ENCODE data around the gene CRYL1.
A peak's percentile ranks its signal among the peaks of the same experiment; 100 is the strongest.

Gene CRYL1

GRCh38 chr13:20536992-20537391 is 11.3 kb upstream of the CRYL1 start:
- H3K36me3 ChIP-seq (ENCODE audit: control insufficient read depth in 2 of 2, insufficient read depth in 1 of 2, low read length in 2 of 2) = no peaks in the 10 kb centered on the region

GRCh38 chr13:20534038-20534608 is 8.5 kb upstream of the CRYL1 start:
- CTCF ChIA-PET = no interaction called here
- POLR2A ChIA-PET = no interaction called here
- no peak overlapping the region for H3K4me3 ChIP-seq (ENCODE audit: low read depth, low read length)
- no peaks in the 10 kb centered on the region for H3K9me3 ChIP-seq (ENCODE audit: control insufficient read depth, insufficient read depth, low read depth, low read length)
- H3K27ac ChIP-seq (ENCODE audit: extremely low read depth, low read depth, low read length) = no peak overlapping the region
- H3K36me3 ChIP-seq (ENCODE audit: control insufficient read depth in 2 of 2, insufficient read depth in 1 of 2, low read length in 2 of 2) = no peaks in the 10 kb centered on the region
- H3K4me1 ChIP-seq (ENCODE audit: control insufficient read depth, insufficient read depth, low read length) = no peaks in the 10 kb centered on the region
- TF ChIP-seq PBX3 (CRISPR knock-in tag; IDR thresholded peaks at IDR 0.05) = no peak
- TF ChIP-seq ZNF510 (tag by site-specific recombination; IDR thresholded peaks at IDR 0.05; ENCODE audit: insufficient replicate concordance) = no peak
- TF ChIP-seq ZNF558 (tag by site-specific recombination; IDR thresholded peaks at IDR 0.05) = no peak
- TF ChIP-seq ZEB2 (tag by site-specific recombination; IDR thresholded peaks at IDR 0.05) = no peak
- no peak for TF ChIP-seq ZNF184 (tag by site-specific recombination; IDR thresholded peaks at IDR 0.05)
- no peak for TF ChIP-seq RBAK (tag by site-specific recombination; IDR thresholded peaks at IDR 0.05)
- TF ChIP-seq, protein P1, sequence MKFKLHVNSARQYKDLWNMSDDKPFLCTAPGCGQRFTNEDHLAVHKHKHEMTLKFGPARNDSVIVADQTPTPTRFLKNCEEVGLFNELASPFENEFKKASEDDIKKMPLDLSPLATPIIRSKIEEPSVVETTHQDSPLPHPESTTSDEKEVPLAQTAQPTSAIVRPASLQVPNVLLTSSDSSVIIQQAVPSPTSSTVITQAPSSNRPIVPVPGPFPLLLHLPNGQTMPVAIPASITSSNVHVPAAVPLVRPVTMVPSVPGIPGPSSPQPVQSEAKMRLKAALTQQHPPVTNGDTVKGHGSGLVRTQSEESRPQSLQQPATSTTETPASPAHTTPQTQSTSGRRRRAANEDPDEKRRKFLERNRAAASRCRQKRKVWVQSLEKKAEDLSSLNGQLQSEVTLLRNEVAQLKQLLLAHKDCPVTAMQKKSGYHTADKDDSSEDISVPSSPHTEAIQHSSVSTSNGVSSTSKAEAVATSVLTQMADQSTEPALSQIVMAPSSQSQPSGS (tag by site-specific recombination; IDR thresholded peaks at IDR 0.05; ENCODE audit: low read depth) = no peak
- no peak for TF ChIP-seq PRDM6 (tag by site-specific recombination; IDR thresholded peaks at IDR 0.05)
- no peak for TF ChIP-seq ZNF302 (tag by site-specific recombination; IDR thresholded peaks at IDR 0.05; ENCODE audit: low read depth)

More at GRCh38 chr13:20536992-20537391, 11.3 kb upstream of the CRYL1 start:
- H3K4me3 ChIP-seq (ENCODE audit: low read depth, low read length) = no peak overlapping the region
- CTCF ChIA-PET = no interaction called here
- no peaks in the 10 kb centered on the region for H3K4me1 ChIP-seq (ENCODE audit: control insufficient read depth, insufficient read depth, low read length)
- TF ChIP-seq ZNF239 (tag by site-specific recombination; IDR thresholded peaks at IDR 0.05) (no peak), ZNF174 (tag by site-specific recombination; IDR thresholded peaks at IDR 0.05) (no peak), IKZF3 (tag by site-specific recombination; IDR thresholded peaks at IDR 0.05) (no peak), SETDB1 (IDR thresholded peaks at IDR 0.05; ENCODE audit: insufficient read length, low read length) (peak; percentile 93), ZNF837 (tag by site-specific recombination; IDR thresholded peaks at IDR 0.05) (no peak)
- TF ChIP-seq, protein P2, sequence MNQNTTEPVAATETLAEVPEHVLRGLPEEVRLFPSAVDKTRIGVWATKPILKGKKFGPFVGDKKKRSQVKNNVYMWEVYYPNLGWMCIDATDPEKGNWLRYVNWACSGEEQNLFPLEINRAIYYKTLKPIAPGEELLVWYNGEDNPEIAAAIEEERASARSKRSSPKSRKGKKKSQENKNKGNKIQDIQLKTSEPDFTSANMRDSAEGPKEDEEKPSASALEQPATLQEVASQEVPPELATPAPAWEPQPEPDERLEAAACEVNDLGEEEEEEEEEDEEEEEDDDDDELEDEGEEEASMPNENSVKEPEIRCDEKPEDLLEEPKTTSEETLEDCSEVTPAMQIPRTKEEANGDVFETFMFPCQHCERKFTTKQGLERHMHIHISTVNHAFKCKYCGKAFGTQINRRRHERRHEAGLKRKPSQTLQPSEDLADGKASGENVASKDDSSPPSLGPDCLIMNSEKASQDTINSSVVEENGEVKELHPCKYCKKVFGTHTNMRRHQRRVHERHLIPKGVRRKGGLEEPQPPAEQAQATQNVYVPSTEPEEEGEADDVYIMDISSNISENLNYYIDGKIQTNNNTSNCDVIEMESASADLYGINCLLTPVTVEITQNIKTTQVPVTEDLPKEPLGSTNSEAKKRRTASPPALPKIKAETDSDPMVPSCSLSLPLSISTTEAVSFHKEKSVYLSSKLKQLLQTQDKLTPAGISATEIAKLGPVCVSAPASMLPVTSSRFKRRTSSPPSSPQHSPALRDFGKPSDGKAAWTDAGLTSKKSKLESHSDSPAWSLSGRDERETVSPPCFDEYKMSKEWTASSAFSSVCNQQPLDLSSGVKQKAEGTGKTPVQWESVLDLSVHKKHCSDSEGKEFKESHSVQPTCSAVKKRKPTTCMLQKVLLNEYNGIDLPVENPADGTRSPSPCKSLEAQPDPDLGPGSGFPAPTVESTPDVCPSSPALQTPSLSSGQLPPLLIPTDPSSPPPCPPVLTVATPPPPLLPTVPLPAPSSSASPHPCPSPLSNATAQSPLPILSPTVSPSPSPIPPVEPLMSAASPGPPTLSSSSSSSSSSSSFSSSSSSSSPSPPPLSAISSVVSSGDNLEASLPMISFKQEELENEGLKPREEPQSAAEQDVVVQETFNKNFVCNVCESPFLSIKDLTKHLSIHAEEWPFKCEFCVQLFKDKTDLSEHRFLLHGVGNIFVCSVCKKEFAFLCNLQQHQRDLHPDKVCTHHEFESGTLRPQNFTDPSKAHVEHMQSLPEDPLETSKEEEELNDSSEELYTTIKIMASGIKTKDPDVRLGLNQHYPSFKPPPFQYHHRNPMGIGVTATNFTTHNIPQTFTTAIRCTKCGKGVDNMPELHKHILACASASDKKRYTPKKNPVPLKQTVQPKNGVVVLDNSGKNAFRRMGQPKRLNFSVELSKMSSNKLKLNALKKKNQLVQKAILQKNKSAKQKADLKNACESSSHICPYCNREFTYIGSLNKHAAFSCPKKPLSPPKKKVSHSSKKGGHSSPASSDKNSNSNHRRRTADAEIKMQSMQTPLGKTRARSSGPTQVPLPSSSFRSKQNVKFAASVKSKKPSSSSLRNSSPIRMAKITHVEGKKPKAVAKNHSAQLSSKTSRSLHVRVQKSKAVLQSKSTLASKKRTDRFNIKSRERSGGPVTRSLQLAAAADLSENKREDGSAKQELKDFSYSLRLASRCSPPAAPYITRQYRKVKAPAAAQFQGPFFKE (tag by site-specific recombination; IDR thresholded peaks at IDR 0.05; ENCODE audit: borderline replicate concordance) = no peak
- POLR2A ChIA-PET = no interaction called here
- H3K9me3 ChIP-seq (ENCODE audit: control insufficient read depth, insufficient read depth, low read depth, low read length) = no peaks in the 10 kb centered on the region
- H3K27ac ChIP-seq (ENCODE audit: extremely low read depth, low read depth, low read length) = no peak overlapping the region
